Putamen (tissue), 1 donor: Measurements from ENCODE around the gene E2F4.
A peak's percentile ranks its signal among the peaks of the same experiment; 100 is the strongest.

Experiments
- DNase-seq: peaks from one replicate; pipeline ENCODE4 v3.0.0-alpha.2; 2016; ENCODE audit warnings: low spot score

E2F4 gene

GRCh38 chr16:67235816-67236562 lies 44.0 kb downstream of the E2F4 start:
- peak; percentile 86 for DNase-seq

- peak; percentile 76 for DNase-seq
These were observed 44.8 kb downstream of the E2F4 start for GRCh38 chr16:67236563-67237395.

- DNase-seq = no peak
These were observed 45.7 kb downstream of the E2F4 start for GRCh38 chr16:67237396-67238277.

- no peak for DNase-seq
These were observed 46.3 kb downstream of the E2F4 start for GRCh38 chr16:67238278-67238575.

GRCh38 chr16:67238806-67239470 lies 47.0 kb downstream of the E2F4 start:
- DNase-seq = no peak

- no peak for DNase-seq
These were observed 48.6 kb downstream of the E2F4 start for GRCh38 chr16:67240506-67240905.

- no peak for DNase-seq
These were observed 49.3 kb downstream of the E2F4 start for GRCh38 chr16:67241008-67241900.

- no peak for DNase-seq
These were observed 50.3 kb downstream of the E2F4 start for GRCh38 chr16:67242138-67242730.

GRCh38 chr16:67243481-67243880 lies 51.5 kb downstream of the E2F4 start:
- no peak for DNase-seq

GRCh38 chr16:67244387-67245185 lies 52.6 kb downstream of the E2F4 start:
- DNase-seq = no peak

GRCh38 chr16:67245186-67245585 lies 53.2 kb downstream of the E2F4 start:
- no peak for DNase-seq

GRCh38 chr16:67245674-67246080 lies 53.7 kb downstream of the E2F4 start:
- DNase-seq = no peak

GRCh38 chr16:67246081-67246755 lies 54.3 kb downstream of the E2F4 start:
- DNase-seq = no peak

- DNase-seq = no peak
These were observed 54.8 kb downstream of the E2F4 start for GRCh38 chr16:67246756-67247191.

- DNase-seq = peak; percentile 90
These were observed 55.5 kb downstream of the E2F4 start, which contains the start of gene FHOD1 for GRCh38 chr16:67247192-67248072. Gene FHOD1 (minus strand): TSS chr16:67247481. CDS start chr16:67247410, 71 bp downstream.

- DNase-seq = no peak
These were observed 56.1 kb downstream of the E2F4 start for GRCh38 chr16:67248073-67248400.
